HL-60 (cell line): ENCODE results near the gene SPDEF.

Experiments
- CTCF ChIP-seq: IDR thresholded peaks from one replicate; pipeline ENCODE4 v1.5.1; 2011; ENCODE audit warnings: low read length, control low read depth, inconsistent platforms; ENCODE audit not compliant: insufficient read depth
- GABPA ChIP-seq: IDR thresholded peaks from 2 replicates; pipeline ENCODE4 v1.6.1; 2012; ENCODE audit warnings: low read depth
- POLR2AphosphoS5 ChIP-seq: IDR thresholded peaks from 2 replicates; pipeline ENCODE4 v1.6.1; 2012; ENCODE audit warnings: low read depth
- REST ChIP-seq: IDR thresholded peaks from 2 replicates; pipeline ENCODE4 v1.6.1; 2012; ENCODE audit warnings: low read depth; ENCODE audit not compliant: insufficient replicate concordance
- SPI1 ChIP-seq: IDR thresholded peaks from 2 replicates; pipeline ENCODE4 v1.6.1; 2012; ENCODE audit warnings: low read depth, mild to moderate bottlenecking, borderline replicate concordance

- TF ChIP-seq CTCF (no peak), POLR2AphosphoS5 (no peak), GABPA (no peak), REST (no peak), SPI1 (no peak)
Measured at GRCh38 chr6:34537922-34538550, 18.1 kb downstream of the SPDEF start.
